ENCODE results near the gene SLIT2. TPM values are rescaled to one million over a fixed set of nuclear protein-coding genes. Genes with fewer than 3 reads are reported as not detected.

SLIT2 gene
- total and polyA plus RNA-seq, 7 donors = 0.23 to 49.0 (median 27.0) TPM

GRCh38 chr4:20259707-20260106, 8.0 kb downstream of the SLIT2 start:
- H3K4me1 ChIP-seq = peaks cover 0 to 19% (median 11%) of the 10 kb centered on the region in 4 donors

GRCh38 chr4:20260821-20261220, 9.1 kb downstream of the SLIT2 start:
- intact Hi-C loops (cut with DNase I) = no loop called here

More at GRCh38 chr4:20259707-20260106, 8.0 kb downstream of the SLIT2 start:
- no peak for DNase-seq
- Histone ChIP-seq H3K36me3 (no peaks in the 10 kb centered on the region), H3K4me3 (no peak overlapping the region), H3K9me3 (no peaks in the 10 kb centered on the region), H3K27ac (no peak overlapping the region), H3K27me3 (peaks cover 0 to 44% (median 4%) of the 10 kb centered on the region in 3 donors)
- TF ChIP-seq POLR2A (IDR thresholded peaks at IDR 0.05) (no peak), EP300 (IDR thresholded peaks at IDR 0.05) (no peak), POLR2AphosphoS5 (IDR thresholded peaks at IDR 0.05) (no peak), CTCF (IDR thresholded peaks at IDR 0.05) (no peak)
- intact Hi-C loops (cut with DNase I) = loop anchor here (10.0 kb wide), 2 partner anchors 285 to 425 kb away; no protein-coding TSS in a partner anchor

GRCh38 chr4:20262221-20262620, 10.5 kb downstream of the SLIT2 start:
- DNase-seq = no peak

More at GRCh38 chr4:20260821-20261220, 9.1 kb downstream of the SLIT2 start:
- Histone ChIP-seq H3K27me3 (peaks cover 0 to 32% (median 0%) of the 10 kb centered on the region in 3 donors), H3K9me3 (no peaks in the 10 kb centered on the region), H3K36me3 (no peaks in the 10 kb centered on the region), H3K4me3 (no peak overlapping the region), H3K4me1 (peaks cover 0 to 11% (median 5%) of the 10 kb centered on the region in 4 donors), H3K27ac (no peak overlapping the region)
- 31 to 72% methylated on average over 2 of the region's 2 CpGs for WGBS, 2 donors
- TF ChIP-seq CTCF (IDR thresholded peaks at IDR 0.05) = no peak
- no peak for DNase-seq

GRCh38 chr4:20264688-20265087, 13.0 kb downstream of the SLIT2 start:
- TF ChIP-seq CTCF (IDR thresholded peaks at IDR 0.05) (no peak), POLR2A (IDR thresholded peaks at IDR 0.05) (no peak), EP300 (IDR thresholded peaks at IDR 0.05) (no peak), POLR2AphosphoS5 (IDR thresholded peaks at IDR 0.05) (no peak)
- H3K36me3 ChIP-seq = no peaks in the 10 kb centered on the region
- no peak overlapping the region for H3K4me3 ChIP-seq
- peaks cover 0 to 5% (median 0%) of the 10 kb centered on the region in 3 donors for H3K27me3 ChIP-seq
- H3K9me3 ChIP-seq = no peaks in the 10 kb centered on the region
- DNase-seq = no peak
- H3K27ac ChIP-seq = no peak overlapping the region
- intact Hi-C loops (cut with DNase I) = no loop called here
- peaks cover 0 to 18% (median 10%) of the 10 kb centered on the region in 4 donors for H3K4me1 ChIP-seq

More at GRCh38 chr4:20262221-20262620, 10.5 kb downstream of the SLIT2 start:
- no peaks in the 10 kb centered on the region for H3K9me3 ChIP-seq
- peaks cover 0 to 19% (median 0%) of the 10 kb centered on the region in 3 donors for H3K27me3 ChIP-seq
- H3K36me3 ChIP-seq = no peaks in the 10 kb centered on the region
- TF ChIP-seq EP300 (IDR thresholded peaks at IDR 0.05) (no peak), POLR2AphosphoS5 (IDR thresholded peaks at IDR 0.05) (no peak), CTCF (IDR thresholded peaks at IDR 0.05) (no peak), POLR2A (IDR thresholded peaks at IDR 0.05) (no peak)
- no peak overlapping the region for H3K4me3 ChIP-seq
- WGBS, 2 donors = 85% methylated on average over 2 of the region's 2 CpGs
- peaks cover 0 to 15% (median 11%) of the 10 kb centered on the region in 4 donors for H3K4me1 ChIP-seq
- intact Hi-C loops (cut with DNase I) = no loop called here
- H3K27ac ChIP-seq = no peak overlapping the region

- Histone ChIP-seq H3K36me3 (no peaks in the 10 kb centered on the region), H3K27ac (peak overlapping the region in 3 of 4 donors; percentile 56 to 72 (median 65)), H3K4me3 (no peak overlapping the region), H3K9me3 (no peaks in the 10 kb centered on the region), H3K4me1 (peaks cover 0 to 22% (median 10%) of the 10 kb centered on the region in 4 donors), H3K27me3 (no peaks in the 10 kb centered on the region)
- intact Hi-C loops (cut with DNase I) = no loop called here
- WGBS, 2 donors = 91 to 94% methylated on average over 1 of the region's 1 CpG
- DNase-seq = no peak
- TF ChIP-seq POLR2A (IDR thresholded peaks at IDR 0.05) (no peak), POLR2AphosphoS5 (IDR thresholded peaks at IDR 0.05) (no peak), CTCF (IDR thresholded peaks at IDR 0.05) (no peak), EP300 (IDR thresholded peaks at IDR 0.05) (no peak)
These were observed 14.0 kb downstream of the SLIT2 start for GRCh38 chr4:20265726-20266125.
